Smooth muscle cell of the brain vasculature (primary cell): ENCODE data around the gene CXCL5.
"Not testable (repeated sequence)": the region's sequence is repeated elsewhere in the genome, so short reads cannot be mapped to it uniquely, and the experiment has no call there.

Source experiments
- DNase-seq: peaks from one replicate; pipeline ENCODE4 v3.0.0-alpha.2; 2012; ENCODE audit warnings: low read depth, low spot score

Gene CXCL5

DNA sequence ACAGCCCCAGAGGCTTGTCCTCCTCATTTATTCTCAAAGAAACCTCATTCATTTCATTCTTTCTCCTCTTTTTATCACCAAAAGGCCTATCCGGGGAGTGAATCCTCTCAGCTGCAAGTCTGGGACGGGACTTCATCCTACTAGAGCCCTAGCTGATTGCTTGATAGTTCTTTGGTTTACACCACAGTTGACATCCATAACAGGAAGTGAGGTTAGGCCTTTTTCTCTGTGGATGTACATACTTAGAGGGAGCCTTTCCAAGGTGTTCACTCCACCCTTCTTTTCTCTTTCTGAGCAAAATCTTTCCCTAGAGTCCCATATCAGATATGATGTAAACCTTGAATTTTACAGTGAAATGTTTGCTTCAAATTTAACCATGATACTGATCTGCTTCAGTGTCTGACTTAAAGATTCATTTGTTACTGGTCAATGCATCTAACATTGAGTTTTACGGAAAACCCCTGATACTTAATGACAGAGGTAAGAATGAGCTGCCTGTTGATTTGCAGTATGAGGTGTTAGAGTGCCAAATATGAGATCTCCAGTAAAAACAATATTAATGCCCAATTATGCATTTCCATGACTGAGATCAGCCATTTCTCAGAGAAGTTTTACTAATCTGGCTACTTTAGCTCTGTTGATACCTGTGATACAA, 16.8 kb upstream of the CXCL5 start:
- DNase-seq, result no peak

- DNase-seq, result no peak
Observed at GRCh38 chr4:74014332-74014731, 15.9 kb upstream of the CXCL5 start.

- no peak for DNase-seq
Observed at GRCh38 chr4:74013264-74013663, 14.8 kb upstream of the CXCL5 start.

DNA sequence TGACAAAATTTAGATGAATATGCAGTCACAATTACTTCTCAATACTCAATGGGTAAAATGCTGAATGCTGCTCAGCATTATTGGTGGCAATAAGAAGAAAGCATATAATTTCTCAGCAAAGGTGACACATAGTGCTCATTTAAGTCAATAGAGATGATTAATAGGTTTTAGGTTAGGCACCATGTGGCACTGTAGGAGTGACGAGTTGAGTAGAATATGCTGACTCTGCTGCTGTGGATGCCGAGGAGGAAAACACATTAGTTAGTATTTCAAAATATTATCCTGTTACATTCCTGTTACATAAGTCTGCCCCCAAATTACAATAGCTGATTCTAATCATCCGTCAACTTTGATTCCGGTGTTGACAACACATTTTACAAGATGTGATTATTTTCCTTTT, 13.7 kb upstream of the CXCL5 start:
- no peak for DNase-seq

GRCh38 chr4:74009307-74009706, 10.8 kb upstream of the CXCL5 start:
- no peak for DNase-seq

DNA sequence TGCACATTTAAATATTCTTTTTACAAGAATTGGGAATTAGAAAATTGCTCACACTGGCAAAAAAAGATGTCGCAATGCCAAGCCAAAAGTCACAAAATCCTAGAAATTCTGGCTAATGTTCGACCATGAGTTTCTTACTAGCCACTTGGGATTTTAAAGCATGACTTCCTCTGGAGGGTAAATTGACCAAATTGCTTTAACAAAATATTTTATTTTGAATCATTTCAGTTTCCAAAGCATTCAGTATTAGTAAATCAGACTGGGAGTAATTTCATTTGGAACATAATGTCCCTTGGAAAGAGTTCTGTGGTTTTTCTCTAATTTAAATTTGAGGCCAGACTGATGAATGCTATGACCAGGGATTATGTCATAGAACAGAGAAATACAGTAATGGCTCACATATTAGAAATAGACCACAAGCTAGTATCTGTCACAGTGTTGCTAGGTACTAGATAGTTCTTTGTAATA, 7.6 kb upstream of the CXCL5 start:
- no peak for DNase-seq

DNA sequence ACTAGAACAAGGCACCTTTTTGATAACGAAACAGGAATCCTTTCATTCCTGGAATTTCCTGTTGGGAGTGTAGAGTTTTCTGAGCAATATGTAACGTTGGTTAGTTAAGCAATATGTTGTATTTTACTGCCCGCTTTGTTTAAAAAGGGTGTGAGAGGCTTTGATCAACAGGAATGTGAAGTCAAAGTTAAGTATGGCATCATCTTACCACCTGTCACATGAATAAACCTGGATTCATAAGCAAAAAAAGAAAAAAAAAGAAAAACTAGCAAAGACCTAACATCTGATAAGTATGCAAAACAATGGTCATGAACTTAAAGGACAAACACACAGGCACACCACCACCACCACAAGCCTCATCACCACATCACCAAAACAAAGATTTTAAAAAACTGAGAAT, 7.1 kb upstream of the CXCL5 start:
- no peak for DNase-seq

DNA sequence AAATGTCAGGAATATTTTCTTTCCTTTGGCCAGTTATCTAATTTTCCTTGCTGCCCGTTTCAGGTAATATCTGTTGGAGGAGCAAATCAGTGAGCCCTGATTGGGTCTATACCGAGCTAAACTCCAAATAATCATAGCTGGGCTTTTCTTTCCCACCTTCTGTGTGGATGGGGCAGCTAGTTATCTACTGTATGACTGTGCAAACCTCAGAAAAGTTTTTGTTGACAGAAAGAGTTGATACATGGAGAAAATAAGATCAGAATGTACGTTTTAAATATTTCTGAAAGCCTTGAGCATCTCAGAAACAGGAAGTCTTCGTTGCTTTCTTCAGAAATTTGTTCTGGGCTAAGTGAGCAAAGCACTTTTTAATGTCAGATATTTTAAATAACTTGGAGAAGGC, 6.2 kb upstream of the CXCL5 start:
- DNase-seq, result no peak

GRCh38 chr4:74000301-74000700, 1.8 kb upstream of the CXCL5 start:
- no peak for DNase-seq

- no peak for DNase-seq
Observed at GRCh38 chr4:73992050-73992449, 6.4 kb downstream of the CXCL5 start.

DNA sequence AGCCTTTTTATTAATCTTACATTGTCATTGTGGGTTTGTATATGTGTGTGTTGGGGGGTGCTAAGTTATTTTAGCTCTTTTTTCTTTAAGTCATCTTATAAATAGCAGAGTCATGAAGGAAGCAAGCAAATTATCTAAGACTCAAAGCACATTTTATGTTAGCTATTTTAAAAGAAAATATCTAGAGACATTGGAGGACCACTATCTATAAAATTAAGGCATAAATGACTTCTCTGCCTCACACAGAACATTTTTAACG, 6.8 kb downstream of the CXCL5 start:
- no peak for DNase-seq

DNA sequence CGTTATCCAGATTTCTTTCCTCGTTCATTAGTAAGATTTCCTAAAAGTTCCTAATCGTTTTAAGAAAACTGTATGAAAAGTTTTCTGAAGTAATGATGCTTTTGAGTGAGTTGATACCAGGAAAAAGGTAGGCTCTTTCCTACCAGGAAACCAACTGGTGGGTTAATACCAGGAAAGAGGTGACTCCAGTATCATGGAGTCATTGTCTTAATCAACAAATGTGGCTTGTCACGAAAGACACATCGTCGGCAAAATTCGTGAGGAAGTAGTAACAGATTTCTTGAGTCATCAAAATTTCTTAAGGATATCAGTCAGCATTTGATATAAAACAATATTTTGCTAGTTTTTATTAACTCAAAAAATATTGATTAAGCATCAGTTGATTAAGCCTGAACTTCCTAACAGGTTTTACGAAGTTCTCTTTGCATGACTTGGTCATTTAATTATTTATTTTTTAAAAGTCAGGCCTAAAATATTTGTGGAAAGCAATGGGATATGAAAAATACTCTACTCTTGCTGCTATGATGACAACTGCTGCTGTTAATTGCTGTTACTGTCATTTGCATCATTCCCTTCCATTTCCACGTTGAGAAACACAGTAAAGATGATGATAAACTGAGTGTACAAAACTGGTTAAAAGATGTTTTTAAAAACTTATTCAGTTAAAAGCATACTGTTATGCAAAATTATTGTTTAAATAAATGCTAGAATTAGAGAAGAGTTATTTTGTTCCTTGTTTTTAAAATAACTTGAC, 7.3 kb downstream of the CXCL5 start:
- no peak for DNase-seq

GRCh38 chr4:73989928-73990327, 8.5 kb downstream of the CXCL5 start:
- DNase-seq, result no peak

GRCh38 chr4:73989031-73989430, 9.4 kb downstream of the CXCL5 start:
- DNase-seq, result no peak

DNA sequence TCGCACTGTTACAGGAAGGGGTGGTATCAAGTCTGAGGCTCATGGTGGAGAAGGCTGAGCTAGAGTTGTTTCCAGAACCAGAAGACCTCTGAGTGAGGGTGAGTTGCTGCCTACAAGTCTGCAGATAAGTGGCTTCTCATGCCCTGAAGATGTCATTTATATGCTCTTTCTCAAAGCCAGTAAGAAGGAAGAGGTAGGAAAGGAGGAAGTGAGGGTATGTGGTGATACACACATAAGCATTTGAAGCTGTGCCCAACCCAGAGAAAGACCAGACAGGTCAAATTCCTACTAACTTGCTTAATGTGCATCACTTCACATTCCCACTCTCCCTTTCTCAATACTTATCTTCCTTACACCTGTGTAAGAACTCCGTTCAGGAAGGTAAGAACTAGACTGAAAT, 10.4 kb downstream of the CXCL5 start, which contains the start of gene PPBP:
TSS of gene PPBP (minus strand) at position 130 of the 400 bp plus-strand sequence. CDS start at position 43, 87 bp downstream.
- no peak for DNase-seq

- no peak for DNase-seq
Observed at GRCh38 chr4:73985528-73985852, 13.0 kb downstream of the CXCL5 start.

- DNase-seq, result no peak
Observed at GRCh38 chr4:73984736-73985527, 13.5 kb downstream of the CXCL5 start.

DNA sequence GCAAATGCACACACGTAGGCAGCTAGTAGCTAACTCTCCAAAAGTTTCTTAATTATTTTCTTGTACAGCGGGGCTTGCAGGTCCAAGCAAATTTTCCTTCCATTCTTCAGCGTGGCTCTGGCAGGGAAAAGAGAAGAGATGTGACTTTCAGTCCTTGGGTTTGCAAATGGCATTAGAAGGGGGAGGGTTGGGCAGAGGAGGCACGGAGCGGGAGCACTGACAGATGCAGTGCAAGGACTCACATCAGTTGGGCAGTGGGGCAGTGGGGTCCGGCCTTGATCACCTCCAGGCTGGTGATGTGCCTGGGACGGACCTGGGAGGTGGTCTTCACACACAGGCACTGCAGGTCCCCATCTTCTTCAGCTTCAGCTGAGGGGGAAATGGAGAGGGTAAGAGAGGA, 17.3 kb downstream of the CXCL5 start:
- not testable (repeated sequence) for DNase-seq

- no peak for DNase-seq
Observed at GRCh38 chr4:73979407-73979957, 19.0 kb downstream of the CXCL5 start.

DNA sequence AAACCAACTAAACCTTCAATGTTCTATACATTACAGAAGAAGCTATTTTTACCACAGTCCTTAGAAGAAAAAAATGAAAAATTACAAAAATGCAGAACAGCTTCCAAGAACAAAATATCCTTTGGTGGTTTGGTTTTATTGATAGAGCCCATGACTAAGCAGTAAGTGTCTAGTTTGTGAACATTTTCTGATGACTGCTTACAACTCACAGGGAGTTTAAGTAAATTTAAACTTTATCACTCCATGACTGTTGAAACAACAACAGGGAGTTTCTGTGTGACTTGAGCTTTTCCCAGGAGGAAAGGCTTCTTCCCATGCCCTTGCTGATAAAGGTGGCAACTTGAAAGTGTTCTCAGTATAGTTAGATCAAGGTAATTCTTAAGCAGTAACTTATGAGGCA, 19.6 kb downstream of the CXCL5 start:
- DNase-seq, result peak; percentile 40

- DNase-seq, result no peak
Observed at GRCh38 chr4:73976716-73977115, 21.8 kb downstream of the CXCL5 start.

DNA sequence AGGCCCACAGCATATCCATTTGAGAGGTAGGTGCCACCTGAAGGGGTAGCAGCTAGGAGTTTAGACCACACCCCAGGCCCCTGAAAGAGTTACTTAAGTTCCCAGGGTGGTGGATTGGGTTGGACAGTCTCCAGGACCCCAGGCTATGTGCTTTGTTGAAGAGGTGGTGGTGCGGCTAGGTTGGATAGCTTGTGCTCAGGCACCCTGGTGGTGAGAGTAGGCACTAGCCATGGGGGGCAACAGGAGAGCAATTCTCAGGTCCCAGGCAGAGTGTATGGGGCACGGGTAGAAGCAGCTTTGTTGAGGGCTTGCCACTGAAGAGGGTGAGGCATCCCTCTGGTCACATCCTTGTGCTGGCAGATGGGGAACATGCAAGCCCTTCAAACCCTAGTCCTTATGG, 22.3 kb downstream of the CXCL5 start:
- DNase-seq, result no peak

DNA sequence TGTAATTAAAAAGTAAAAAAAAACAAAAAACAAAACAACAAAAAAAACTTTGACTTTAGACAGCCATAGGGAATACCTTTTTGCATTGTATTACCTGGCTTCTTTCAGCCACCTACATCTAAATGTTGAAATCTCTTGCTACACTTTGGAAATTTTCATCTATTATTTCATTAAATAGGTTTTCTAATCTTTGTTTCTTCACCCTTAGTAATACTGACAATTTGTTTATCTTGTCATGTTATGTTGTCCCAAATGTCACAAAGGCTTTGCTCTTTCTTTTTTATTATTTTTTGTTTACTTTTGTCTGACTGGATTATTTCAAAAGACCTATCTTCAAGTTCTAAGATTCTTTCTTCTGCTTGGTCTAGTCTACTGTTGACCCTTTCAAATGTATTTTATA, 24.1 kb downstream of the CXCL5 start:
- no peak for DNase-seq
